Globus pallidus (tissue), 1 donor: ENCODE measurements around the gene BCL2L14.

ENCODE experiments used
- DNase-seq: peaks from one replicate; pipeline ENCODE4 v3.0.0-alpha.2; 2015; ENCODE audit warnings: low spot score

BCL2L14 gene

DNA sequence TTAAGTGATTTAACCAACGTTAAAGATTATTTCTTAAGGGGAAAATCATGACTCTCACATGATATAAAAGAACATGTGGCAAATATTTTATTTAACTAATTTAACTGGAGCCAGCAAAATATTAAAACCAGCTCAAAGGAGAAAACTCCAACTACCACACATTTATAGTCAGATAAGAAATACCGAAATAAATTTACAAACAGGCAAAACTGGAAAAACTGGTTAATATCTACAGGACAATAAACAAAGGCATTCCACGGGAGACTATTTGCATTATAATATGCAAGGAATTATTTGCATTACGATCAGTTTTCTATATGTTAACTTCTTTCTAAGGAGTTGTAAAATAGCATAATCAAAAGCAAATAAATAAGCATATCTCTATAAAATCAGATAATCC is 13.8 kb upstream of the BCL2L14 start:
- DNase-seq: no peak

DNA sequence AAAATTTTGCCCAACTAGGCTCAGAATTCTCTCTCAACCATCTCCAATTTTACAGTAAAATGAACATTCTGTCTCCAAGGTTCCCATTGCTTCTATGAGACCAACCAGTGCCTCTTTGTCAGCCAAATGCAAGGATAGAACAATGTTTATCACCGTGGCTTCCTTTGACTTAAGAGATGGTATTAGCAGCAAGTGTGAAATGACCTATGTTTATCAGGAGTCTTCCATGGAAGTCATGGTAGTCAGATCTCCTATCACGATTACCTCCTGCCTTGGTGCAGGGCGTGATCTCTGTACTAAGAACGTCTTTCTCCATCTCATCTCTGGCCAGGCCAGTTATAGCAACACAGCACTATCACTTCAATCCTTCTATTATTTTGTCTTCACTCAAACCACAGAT is 6.1 kb upstream of the BCL2L14 start:
- no peak for DNase-seq

DNA sequence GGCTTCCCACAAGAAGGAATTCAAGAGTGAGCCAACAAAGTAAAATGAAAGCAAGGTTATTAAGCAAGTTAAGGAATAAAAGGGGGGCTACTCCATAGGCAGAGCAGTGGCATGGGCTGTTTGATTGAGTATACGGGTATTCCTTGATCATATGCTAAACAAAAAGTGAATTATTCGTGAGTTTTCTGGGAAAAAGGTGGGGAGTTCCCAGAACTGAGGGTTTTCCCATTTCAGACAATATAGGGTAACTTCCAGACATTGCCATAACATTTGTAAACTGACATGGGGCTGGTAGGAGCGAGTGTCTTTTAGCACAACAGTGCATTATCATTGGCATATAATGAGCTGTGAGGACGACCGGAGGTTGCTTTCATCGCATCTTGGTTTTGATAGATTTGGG is 2.0 kb upstream of the BCL2L14 start:
- no peak for DNase-seq

DNA sequence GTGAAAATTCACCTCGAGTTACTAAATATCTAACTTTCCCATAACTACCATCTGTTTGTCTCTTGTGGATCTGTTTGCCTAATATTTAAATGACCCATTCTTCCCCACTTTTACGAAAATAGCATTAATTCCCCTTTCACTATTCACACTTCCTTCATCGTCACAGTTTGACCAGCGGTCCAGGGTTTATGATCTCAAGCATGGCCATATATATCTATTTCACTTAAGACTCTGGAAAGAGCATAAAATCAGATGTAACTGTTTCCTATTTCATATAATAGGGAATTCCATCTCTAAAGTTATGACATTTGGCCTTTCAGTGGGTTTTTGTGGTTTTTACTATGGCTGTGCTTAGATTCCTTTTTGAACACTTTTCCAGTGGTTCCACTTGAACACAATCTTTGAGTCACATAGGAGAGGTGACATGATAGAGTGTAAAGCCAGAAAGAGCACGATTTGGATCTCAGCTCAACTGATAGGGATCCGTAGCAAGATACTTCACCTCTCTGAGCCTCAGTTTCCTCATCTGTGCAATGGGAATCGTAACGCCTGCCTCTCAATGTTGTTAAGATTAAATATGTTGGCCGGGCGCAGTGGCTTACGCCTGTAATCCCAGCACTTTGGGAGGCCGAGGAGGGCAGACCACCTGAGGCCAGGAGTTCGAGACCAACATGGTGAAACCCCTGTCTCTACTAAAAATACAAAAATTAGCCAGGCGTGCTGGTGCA is 754 bp upstream of the BCL2L14 start:
- DNase-seq: no peak

DNA sequence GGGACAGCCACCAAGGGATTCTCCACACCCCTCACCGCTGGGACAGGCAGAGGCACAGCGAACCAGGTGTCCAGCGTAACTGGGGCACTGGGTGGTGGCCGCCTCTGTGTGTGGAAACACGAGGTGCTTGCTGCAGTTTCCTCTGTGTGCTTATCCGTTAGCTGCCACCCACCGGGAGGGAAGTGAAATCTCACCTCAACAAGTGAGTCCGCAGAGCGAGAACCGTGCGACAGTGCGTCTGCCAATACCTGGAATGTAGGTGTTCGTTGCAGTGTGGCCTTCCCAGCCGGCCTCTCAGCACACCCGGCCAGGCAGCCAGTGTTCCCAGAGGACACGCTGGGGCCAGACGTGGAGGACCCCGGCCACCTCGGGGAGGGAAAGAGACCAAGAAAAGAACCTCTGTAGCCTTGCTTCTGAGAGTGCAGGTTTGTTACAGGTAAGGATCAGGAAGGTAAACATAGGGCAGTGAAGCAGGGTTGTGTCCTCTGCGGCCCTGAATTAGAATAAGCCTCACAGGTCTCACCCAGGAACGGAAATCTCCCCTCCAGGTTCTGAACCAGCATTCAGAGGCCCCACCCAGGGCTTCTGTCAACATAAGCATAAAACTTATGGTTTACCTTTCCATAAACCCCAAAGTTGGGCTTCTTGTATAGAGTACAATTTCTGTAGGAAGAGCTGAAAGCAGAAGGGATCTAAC is 1.5 kb downstream of the BCL2L14 start:
- DNase-seq: no peak

DNA sequence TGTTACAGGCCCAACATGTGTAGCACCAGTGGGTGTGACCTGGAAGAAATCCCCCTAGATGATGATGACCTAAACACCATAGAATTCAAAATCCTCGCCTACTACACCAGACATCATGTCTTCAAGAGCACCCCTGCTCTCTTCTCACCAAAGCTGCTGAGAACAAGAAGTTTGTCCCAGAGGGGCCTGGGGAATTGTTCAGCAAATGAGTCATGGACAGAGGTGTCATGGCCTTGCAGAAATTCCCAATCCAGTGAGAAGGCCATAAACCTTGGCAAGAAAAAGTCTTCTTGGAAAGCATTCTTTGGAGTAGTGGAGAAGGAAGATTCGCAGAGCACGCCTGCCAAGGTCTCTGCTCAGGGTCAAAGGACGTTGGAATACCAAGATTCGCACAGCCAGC is 8.6 kb downstream of the BCL2L14 start:
- DNase-seq: no peak

DNA sequence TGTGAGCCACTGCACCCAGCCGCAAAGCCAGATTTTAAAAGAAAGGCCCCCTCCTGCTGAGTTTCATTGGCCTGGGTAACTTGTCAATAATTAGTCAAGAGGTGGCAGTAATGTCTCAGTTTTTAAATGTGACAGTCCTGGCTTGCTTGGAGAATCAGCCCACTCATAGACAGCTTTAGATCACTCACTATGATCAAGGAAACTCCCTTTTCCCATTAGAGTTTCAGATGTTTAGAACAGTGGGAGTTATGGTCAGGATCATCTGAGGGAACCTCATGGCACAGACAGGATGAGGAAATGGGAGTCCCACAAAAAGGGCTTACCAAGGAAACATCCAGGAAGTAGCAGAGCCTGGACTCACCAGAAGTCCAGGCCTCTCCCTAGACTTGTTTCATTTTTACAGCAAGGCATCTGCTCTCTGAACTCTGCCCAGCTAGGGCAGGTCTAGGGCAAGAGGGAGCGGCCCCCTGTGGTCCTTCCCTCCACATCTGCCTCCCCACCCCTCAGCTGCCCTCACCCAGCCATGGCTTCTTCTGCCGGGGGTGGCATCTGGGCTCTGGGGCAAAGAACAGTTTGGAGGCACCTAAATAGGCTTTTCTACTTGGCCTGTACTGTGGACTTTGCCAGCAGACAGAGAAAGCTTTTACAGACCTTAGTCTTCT is 11.2 kb downstream of the BCL2L14 start:
- peak; percentile 65 for DNase-seq

DNA sequence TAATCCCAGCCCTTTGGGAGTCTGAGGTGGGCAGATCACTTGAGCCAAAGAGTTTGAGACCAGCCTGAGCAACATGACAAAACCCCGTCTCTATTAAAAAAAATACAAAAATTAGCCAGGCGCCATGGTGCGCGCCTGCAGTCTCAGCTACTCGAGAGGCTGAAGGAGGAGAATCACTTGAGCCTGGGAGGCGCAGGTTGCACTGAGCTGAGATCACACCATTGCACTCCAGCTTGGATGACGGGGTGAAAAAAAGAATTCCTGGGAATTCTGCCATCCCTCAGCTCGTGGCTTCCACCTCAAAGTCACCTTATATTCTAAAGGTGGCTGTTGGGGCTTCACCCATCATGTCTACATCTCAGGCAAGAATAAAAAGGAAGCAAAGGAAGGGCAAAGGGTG is 12.9 kb downstream of the BCL2L14 start:
- DNase-seq: no peak

DNA sequence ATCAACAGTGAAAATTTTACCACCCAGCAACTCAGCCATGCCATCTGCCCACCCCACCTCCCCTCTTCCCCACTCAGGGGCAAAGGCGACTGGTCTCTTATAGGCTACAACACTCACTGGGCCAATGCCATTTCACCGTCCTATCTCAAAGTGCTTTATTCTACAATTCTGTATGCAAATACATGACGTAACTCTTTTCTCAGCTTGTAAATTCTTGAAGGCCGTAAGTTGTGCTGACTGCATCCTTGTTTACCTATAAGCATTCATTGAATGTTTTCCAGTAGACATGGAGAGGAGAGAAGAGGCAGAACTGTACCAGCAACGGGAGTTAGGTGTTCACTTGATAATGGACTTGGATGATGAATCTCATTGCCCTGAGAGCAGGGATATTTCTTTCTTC is 15.6 kb downstream of the BCL2L14 start:
- DNase-seq: no peak

DNA sequence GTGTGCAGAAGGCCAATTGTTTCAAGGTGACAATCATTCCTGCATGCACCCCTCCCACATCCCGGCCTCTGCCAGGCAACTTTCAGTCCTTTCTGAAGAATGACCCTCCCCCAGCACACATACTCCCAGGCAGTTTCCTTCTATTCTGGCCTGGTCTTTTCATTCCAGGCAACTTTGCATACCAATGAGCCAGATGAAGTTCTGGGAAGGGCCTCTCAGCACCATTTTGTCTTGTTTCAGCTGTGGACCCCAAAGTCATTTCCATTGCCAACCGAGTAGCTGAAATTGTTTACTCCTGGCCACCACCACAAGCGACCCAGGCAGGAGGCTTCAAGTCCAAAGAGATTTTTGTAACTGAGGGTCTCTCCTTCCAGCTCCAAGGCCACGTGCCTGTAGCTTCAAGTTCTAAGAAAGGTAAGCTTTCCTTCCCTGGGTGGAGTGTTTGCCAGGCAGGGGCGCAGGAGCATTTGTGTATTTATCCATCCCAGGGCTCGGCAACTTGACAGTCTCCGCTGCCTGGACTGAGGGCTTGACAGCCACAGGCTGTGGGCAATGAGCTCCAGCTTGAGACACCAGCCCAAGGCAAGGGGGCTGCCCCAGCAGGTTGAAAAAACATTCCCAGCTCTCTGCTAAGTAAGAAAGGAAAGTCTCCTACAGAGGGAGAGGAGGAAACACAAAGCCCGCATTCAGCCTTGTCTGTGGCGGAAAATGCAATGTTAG is 16.4 kb downstream of the BCL2L14 start:
- no peak for DNase-seq

DNA sequence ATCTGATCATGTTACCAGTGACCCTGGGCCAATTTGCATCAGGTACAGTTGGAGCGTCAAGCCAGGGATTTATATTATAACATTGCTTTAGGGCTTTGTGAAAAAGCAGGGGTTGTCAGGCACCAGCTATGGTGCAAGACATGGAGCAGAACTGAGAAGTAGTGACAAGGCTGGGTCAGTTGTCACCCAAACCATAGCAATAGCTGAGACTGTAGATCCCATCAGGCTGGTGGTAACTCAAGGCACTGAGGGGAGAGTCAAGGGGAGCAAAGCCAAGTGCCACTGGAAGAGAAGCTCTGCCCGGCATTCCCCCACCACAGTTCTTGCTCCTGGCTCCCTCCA is 16.9 kb downstream of the BCL2L14 start:
- DNase-seq: no peak

DNA sequence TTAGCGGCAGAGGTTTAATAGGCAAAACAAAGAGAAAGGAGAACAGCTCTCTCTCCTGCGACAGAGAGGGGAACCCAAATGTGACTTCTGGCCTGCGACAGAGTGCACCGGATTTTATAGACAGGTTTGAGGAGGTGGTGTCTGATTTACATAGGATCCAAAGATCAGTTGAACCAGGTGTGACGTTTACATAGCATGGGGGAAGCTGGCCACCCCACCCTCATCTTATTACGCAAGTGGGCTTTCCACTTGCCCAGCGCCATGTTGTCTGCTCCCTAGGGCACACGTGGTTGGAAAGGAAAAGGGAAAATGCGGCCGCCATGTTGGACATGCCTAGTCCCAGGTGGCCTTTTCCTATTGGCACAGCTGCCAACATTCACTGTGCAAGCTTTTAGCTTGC is 17.4 kb downstream of the BCL2L14 start:
- DNase-seq: no peak

DNA sequence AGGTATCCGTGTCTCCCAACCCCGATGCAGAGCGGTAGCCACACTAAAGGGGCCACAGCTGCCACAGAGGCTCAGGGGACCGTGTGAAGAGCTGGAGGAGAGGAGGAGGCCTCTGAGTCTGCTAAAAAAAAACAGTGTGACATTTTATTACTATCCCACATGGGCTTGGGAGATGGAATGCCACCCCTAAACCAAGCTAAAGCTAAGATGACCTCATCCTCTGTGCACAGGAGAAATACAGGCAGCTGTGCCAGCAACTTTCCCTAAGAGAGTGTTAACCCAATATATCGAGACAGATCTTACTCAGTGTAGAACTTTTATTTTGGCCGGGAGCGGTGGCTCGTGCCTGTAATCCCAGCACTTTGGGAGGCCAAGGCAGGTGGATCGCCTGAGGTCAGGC is 18.0 kb downstream of the BCL2L14 start:
- no peak for DNase-seq

DNA sequence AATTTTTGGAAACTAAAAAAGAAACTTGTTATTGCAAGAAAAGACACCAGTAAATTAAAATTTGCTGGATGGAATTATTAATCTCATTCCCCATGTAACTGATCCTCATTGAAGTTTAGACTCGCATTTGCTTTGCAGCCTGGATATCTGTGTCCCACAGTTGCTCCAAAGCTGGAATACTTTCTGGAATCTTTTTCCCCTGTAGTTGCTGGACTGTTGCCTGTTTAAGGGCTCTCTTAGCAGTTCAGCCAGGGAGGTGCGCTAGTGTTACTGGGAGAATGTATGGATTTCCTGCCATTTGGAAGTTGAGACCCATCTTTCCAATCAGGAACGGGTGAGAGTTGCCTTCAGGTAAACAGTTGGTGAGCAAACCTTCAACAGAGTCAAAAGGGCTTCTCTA is 20.3 kb downstream of the BCL2L14 start:
- no peak for DNase-seq

DNA sequence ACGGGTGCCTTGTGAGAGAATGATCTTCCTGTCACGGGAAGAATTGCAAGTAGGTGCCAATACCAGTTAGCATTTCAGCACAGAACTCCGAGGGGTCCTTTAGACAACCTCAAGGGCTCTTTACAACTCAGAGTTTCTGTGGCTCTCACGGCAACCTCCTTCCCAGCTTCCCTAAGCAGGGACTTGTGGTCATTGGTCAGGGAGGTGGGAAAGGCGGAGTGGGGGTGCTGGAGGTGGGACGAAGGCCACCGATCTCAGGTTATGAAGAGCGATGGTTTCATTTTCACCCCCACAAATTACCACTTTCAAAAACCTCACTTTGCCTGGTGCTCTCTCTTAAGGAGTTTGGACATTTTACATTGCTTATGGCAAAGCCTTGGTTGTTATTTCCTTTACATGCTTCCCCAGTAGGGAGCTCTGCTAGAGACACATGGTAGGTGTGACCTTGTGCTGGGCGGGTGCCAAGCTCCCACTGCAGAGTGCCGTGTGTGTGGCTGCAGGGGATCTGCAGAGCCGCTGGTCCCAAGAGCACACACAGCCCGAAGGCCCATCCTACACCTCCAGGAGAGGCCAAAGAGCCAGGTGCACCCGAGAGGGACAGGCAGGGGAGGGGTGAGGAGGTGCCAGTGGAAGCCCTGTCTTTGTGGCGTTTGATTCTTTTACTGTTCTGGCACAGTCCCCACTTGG is 21.4 kb downstream of the BCL2L14 start:
- no peak for DNase-seq

DNA sequence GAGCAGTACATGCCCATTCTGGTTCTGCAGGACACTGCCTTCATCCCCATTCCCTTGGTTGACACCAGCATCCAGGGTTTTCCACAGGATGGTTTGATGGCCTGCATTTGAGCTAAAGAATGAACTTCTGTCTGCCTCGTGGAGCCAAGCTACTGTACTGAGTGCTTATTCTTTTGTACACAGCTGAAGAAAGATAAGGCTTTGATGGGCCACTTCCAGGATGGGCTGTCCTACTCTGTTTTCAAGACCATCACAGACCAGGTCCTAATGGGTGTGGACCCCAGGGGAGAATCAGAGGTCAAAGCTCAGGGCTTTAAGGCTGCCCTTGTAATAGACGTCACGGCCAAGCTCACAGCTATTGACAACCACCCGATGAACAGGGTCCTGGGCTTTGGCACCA is 23.7 kb downstream of the BCL2L14 start:
- DNase-seq: no peak

DNA sequence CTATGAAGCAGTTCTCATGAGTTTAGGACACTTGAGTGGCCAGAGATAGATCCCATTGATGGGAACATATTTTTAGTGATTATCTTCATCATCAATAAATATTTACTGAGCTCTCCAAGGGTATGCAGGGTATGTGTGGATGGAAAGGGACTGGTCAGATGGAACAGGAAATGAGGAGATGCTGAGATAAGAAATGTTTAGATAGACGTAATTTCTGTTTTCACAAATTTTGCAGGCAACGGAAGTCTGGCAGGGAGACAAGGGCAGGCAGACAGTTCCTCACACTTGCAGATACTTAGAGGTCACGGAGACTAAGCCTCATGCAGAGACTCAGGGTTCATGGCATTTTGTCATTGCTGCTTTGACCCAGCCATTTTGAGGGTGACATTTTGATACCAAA is 24.3 kb downstream of the BCL2L14 start:
- no peak for DNase-seq

DNA sequence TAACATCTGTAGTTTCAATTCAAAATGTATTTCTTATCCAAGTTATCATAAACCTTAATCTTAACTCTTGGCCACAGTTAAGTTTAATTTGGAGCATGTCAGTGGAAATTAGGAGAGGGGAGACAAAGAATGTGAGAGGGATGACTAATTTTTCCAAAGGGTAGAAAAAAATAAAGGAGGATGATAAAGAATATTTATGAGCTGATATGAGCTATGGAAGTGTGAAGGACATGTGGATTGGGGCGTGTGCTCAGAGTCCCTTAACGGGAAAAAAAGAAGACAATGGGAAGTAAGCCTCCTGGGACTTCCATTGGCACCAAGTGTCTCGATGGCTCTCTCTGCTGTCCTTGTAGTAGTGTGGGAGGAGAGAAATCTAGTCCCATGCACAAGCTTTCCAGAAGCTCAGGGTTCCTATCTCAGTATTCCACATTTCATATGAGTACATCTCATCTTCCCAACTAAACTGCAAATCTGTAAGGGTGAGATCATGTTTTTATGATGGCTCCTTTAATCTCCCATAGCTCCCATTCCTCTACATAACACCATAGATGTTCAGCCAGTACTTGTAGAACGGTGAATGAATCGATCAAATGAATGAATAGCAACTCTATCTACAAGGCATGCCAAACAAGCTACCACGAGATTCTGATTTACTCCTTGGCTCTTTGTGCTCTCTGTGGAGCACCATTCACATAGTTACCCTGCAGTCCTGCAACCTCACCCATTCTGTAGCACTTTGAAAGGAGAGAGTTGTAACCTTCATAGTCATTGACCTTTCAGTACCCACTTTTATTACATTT is 27.4 kb downstream of the BCL2L14 start:
- no peak for DNase-seq

DNA sequence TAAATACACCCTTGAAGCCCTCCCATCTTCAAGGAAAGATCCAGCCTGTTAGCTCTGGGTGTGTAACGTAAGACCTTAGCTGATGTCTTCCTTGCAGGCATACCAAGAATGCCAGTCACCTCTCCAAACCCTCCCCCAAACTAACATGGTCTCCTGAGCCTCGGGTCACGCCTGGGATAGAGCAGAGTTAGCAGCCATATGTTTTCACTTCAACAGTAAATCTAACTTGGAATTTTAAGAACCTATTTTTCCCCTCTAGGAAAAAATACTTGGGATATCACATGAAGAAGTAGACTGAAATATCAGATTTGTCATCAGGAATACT is 27.9 kb downstream of the BCL2L14 start:
- DNase-seq: no peak

DNA sequence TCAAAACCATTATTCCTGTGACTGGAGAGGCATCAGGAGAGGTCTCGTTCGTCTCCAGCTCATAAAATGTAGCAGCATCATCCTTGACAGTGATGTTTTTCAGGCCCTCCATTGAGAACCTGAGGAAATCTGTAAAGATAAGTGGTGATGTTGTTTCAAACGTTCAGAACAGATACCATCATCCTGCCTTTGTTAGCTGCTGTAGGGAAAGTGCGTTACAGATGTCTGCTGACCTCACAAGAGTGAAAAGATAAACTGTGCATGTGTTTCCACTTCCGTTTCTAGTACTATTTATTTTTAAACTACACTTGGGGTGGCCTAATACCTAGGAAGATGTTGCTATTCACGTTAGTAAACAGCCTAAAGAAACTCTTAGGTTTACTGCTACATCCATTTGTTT is 28.4 kb downstream of the BCL2L14 start:
- DNase-seq: no peak

DNA sequence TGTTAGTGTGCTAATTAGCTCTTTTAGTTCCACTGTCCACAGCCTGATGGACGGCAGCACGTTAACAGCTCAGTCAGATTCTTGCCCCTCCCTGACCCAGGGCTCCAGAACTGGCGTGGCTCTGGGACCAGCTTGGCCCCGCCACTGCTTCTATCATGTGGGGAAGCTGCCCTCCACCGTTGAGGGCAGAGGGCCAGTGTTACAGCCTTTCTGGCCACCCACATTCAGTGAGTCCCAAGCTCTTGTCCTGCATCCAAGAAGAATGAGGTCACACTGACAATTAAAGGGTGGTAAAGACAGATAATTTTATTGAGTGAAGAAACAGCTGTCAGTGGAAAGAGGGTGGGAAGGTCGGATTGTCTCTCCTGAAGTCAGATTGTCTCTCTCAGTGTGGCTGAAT is 36.9 kb downstream of the BCL2L14 start:
- DNase-seq: no peak
